GM12892 (cell line): Measurements from ENCODE around the gene MCM6.
A peak's percentile ranks its signal among the peaks of the same experiment; 100 is the strongest.
"Not testable (repeated sequence)": the region's sequence is repeated elsewhere in the genome, so short reads cannot be mapped to it uniquely, and the experiment has no call there.

ENCODE experiments used
- DNase-seq: peaks from one replicate; pipeline ENCODE4 v3.0.0; 2011; ENCODE audit not compliant: insufficient read length
- FAIRE-seq: peaks from 2 replicates; lab custom pipeline; 2011; peaks lifted over from hg19 to GRCh38; lab: Jason Lieb, UNC
- POLR2A ChIP-seq: IDR thresholded peaks from 2 replicates; pipeline ENCODE4 v1.6.1; 2011; ENCODE audit warnings: low read depth, low read length, control low read depth
- POLR2AphosphoS5 ChIP-seq: IDR thresholded peaks from 2 replicates; pipeline ENCODE4 v1.6.1; 2011; ENCODE audit warnings: low read depth, low read length, control low read depth
- TAF1 ChIP-seq: IDR thresholded peaks from 2 replicates; pipeline ENCODE4 v1.6.1; 2011; ENCODE audit warnings: low read depth, mild to moderate bottlenecking, control low read depth, low read length, borderline replicate concordance

The MCM6 gene

DNA sequence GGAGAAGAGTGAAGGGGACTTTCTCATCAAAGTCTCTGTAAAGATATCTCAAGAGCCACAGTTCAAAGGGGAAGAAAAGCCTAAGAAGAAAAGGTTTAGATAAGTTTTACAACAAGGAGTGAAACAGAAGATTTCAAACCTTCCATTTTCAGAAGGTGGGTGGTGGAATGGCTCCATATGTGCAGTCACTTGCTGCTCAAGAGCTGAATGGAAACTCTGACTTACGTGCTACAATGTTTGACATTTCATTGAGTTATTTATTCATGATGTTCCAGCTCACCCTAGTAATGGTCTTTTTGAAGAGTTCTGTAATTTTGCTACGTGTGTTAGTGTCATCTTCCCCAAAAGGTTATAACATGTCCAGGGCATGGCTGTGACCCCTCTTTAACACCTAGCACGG lies 61.0 kb downstream of the MCM6 start:
- TF ChIP-seq POLR2AphosphoS5 (no peak), POLR2A (no peak), TAF1 (no peak)
- DNase-seq (no peak), FAIRE-seq (no peak)

DNA sequence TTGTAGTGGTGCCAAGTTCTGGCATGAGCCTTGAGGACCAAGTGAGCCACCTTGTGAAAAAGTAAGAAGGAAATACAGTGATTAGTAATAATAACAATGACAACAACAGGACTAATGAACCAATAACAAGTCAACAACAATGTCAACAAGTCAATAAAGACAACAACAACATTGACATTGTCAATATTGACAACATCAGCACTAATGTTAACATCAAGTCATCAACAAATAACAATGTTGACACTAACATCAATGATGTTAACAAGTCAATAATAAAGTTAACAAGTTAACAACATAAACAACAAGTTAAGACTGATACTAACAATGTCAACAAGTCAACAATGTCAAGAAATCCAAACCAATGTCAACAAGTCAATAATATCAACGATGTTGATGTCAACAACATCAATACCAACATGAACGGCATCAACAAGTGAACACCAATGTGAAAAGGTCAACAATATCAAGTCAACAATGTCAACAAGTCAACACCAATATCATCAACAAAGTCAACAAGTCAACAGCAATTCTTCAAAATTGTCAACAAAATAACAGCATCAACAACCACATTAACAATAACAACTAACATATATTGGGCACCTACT lies 63.2 kb downstream of the MCM6 start:
- DNase-seq (no peak), FAIRE-seq (no peak)
- TF ChIP-seq POLR2AphosphoS5 (no peak), POLR2A (no peak), TAF1 (no peak)

DNA sequence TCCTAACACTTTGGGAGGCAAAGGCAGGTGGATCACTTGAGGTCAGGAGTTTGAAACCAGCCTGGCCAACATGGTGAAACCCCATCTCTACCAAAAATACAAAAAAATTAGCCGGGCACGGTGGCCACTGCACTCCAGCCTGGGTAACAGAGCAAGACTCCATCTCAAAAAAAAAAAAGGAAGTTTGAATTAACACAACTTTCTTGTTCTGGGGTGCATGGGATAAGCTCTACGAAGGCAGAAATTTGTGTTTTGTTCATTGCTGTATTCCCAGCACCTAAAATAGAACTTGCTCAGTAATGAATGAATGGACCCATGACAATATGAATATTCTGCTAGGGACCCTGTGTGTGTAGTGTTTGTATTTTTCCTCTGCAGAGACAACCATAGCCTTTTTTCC lies 68.4 kb downstream of the MCM6 start:
- FAIRE-seq, DNase-seq: not testable (repeated sequence)

DNA sequence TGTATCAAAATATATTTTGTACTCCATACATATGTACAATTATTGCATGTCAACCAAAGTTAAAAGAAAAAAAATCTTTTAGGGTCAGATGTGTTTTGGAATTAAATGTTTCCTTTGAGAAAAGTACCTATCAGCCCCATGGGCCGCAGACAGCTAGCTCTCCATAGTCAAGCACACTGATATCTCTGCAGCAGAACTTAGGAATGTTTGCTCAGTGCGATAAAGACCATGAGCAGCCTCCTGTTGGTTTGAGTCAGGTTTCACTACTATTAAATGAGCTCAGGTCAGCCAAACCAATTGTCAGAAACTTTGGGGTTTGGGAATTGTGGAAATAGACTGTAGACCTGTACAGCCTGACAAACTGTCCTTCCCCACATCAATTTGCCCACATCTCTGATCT lies 73.0 kb downstream of the MCM6 start:
- no peak for FAIRE-seq
- TF ChIP-seq POLR2A = no peak
- TF ChIP-seq TAF1 = no peak
- no peak for TF ChIP-seq POLR2AphosphoS5
- DNase-seq = no peak

DNA sequence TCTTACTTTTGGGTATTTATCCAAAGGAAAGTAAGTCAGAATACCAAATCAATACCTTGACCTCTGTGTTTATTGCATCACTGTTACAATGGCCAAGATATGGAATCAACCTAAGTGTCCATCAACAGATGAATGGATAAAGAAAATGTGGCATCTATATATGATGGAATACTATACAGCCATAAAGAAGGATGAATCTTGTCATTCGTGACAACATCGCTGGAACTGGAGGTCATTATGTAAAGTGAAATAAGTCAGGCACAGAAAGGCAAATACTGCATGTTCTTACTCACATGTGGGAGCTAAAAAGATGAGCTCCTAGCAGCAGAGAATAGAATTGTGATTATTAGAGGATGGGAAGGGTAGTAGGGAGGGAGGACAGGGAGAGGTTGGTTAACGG lies 73.9 kb downstream of the MCM6 start:
- no peak for TF ChIP-seq TAF1
- no peak for TF ChIP-seq POLR2A
- no peak for TF ChIP-seq POLR2AphosphoS5
- no peak for DNase-seq
- FAIRE-seq = no peak

DNA sequence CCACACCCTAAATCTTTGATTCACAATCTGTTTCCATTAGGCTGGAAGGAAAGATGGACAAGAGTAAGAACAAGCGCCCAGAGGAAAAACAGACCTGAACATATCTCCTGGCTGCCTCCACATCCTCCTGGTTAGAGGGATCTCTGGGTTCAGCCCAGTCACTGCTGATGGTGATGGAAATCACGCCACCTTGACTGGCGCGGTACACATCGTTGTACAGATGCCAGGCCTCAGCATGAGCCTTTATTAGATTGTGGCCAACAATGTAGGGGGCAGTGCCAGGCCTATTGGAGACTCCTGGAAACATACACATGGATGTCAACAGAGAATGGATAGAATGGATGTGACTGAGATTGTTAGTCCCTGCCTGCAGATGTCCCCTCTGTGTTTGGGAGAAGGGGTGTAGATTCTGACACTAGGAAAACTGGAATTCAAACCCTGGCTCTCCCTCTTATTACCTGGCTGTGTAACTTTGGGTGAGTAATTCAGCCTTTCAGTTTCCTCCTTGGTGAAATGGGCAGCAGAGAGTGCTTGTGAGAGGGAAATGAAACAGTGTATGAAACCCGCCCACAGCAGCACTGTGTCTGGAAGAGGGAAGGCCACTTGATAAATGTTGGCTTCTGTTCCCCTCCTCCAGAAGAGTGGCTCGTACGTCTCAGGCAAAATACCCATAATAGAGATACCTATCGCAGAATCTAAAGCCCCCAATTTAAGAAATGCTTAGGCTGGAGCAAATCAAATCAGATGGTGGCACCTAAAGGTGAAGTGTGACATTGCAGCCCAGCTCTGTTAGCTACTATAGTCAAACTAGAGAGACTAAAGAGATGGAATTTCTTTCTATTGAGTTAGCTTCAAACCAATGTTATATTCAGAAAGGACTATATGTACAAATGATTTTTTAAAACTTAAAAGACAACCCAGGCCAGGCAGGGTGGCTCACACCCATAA lies 75.5 kb downstream of the MCM6 start:
- no peak for FAIRE-seq
- no peak for DNase-seq
- TF ChIP-seq TAF1 (no peak), POLR2A (no peak), POLR2AphosphoS5 (no peak)

DNA sequence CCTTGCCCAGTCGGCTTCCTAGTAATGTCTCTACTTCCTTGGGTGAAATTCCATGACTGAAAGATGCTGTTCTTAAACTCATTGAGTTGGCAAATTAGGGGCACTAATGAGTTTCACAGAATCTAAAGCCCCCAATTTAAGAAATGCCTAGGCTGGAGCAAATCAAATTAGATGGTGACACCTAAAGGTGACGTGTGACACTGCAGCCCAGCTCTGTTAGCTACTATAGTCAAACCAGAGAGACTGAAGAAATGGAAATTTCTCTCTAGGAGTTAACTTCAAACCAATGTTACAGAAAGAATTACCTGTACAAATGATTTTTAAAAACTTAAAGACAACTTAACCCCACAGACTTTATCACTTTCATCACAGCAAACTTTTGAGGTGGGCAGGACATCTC lies 76.5 kb downstream of the MCM6 start:
- TF ChIP-seq TAF1 (no peak), POLR2AphosphoS5 (no peak), POLR2A (no peak)
- no peak for DNase-seq
- FAIRE-seq = no peak

DNA sequence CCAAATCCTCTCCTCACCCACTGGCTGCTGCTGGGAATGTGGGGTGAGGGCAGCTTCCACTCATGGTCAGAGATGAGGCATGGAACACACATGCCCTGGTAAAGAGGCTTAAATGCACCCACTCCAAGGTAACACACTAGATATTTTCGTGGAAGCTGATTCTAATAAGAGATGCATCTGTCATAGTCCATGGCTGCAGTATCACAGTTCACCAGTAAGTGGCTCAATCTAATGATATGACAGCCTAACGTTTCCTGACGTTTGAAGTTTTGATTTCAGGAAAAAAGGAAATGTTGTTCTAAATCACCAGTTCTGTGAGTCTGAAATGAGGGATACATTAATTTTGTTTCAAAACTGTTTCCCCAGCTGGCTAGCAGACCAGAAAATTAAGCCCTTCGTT lies 77.5 kb downstream of the MCM6 start:
- FAIRE-seq (no peak), DNase-seq (no peak)
- no peak for TF ChIP-seq POLR2A
- TF ChIP-seq POLR2AphosphoS5 = no peak
- no peak for TF ChIP-seq TAF1

DNA sequence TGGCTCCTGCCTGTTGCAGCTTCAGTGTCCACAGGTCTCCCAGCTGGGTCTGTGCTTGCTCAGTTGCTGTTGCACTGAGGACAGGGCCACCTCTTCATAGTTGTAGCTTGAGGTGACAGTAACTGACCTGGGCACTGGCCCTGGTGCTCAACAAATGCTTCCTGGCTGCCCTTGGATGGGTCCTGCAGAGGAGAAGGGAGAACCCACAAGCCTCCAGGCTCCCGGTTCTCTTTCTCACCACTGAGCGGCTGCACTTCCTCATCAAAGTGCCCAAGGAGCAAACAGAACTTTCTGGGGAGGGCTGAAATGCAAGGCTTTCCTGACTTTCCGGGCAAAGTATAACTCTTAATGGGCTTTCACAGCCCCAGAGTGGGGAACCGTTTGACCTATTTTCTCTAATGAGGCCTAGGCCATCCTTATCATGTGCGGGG lies 78.0 kb downstream of the MCM6 start:
- FAIRE-seq (no peak), DNase-seq (no peak)
- TF ChIP-seq TAF1 = no peak
- no peak for TF ChIP-seq POLR2AphosphoS5
- TF ChIP-seq POLR2A = no peak

DNA sequence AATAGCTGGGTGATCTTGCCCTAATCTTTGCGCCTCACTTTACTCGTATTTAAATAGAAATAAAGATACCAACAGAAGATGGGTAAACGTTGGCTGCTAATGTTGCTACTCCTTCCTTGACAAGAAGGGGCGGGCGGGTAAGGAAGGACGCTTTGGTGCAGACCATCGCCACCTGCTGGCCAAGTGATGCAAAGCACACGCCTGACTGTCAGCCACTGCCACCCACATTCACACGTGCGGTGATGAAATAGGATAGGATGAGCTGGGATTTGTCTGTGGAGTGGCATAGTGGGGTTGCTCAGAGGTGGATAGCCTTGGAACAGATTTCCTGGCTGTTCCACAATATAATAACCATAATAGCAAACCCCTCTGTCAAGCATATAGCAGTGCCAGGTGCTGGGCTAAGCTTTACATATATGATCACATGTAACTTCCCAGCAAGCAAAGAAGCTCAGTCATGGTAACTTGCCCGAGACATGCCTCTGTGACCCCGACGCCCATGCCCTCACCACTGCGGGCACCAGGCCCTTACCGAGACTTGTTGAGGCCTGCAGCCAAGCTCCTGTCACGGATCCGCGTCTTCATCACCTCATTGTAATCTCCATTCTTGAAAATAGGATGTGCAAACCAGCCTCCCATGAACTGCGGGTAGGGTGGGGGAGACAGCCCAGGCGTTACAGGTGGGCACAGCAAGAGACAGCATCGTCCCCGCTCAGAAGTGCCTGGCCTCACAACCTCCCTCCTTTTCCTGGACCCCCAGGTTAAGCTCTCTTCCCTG lies 78.6 kb downstream of the MCM6 start:
- peak; percentile 61 for DNase-seq
- FAIRE-seq = peak; percentile 85
- TF ChIP-seq TAF1 (no peak), POLR2A (no peak), POLR2AphosphoS5 (no peak)

DNA sequence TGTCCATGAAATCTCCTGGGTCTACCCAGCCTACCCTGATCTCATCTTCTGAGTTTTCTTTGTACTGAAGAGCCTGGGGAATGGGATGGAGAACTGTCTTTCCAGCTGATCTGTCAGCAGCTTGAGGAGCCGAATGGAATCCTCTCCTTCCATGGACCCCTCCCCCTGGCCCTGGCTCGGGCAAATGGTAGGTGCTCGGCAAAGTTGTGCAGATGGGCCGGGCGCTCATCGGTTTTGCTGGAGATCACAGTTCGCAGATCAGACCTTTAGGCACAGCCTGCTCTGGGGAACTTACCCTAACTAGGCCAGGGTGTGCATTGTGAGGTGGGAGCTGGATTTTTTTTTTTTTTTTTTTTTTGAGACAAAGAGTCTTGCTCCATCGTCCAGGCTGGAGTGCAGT lies 79.6 kb downstream of the MCM6 start:
- no peak for FAIRE-seq
- no peak for DNase-seq
- TF ChIP-seq POLR2A (no peak), POLR2AphosphoS5 (no peak), TAF1 (no peak)

DNA sequence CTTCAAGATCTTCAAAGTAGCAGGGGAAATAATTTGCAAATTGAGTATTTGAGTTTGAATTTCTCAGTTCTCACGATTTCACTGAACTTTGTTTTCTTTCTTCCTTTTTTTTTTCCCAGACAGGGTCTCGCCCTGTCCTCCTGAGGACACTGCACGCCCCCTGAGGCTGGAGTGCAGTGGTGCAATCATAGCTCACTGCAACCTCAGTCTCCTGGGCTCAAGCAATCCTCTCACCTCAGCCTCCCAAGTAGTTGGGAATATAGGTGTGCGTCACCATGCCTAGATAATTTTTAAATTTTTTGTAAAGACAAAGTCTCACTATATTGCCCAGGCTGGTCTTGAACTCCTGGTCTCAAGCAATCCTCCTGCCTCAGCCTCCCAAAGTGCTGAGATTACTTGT lies 80.6 kb downstream of the MCM6 start:
- not testable (repeated sequence) for FAIRE-seq, DNase-seq
